HEK293T (cell line): ENCODE data around the gene SLC17A3.

ENCODE experiments used
- BHLHE40 ChIP-seq: fragments of 450-650 bp; IDR thresholded peaks from 2 replicates; pipeline ENCODE4 v1.6.1; 2016; ENCODE audit warnings: mild to moderate bottlenecking, moderate library complexity, borderline replicate concordance
- ELF4 ChIP-seq: fragments of 450-650 bp; IDR thresholded peaks from 2 replicates; pipeline ENCODE4 v1.6.1; 2017; ENCODE audit warnings: antibody characterized with exemption
- FOXA1 ChIP-seq: fragments of 450-650 bp; IDR thresholded peaks from 2 replicates; pipeline ENCODE4 v1.6.1; 2016; ENCODE audit warnings: mild to moderate bottlenecking
- FOXK2 ChIP-seq: fragments of 450-650 bp; IDR thresholded peaks from 2 replicates; pipeline ENCODE4 v1.6.1; 2016; ENCODE audit warnings: mild to moderate bottlenecking
- FOXM1 ChIP-seq: fragments of 450-650 bp; IDR thresholded peaks from 2 replicates; pipeline ENCODE4 v1.6.1; 2017; ENCODE audit warnings: mild to moderate bottlenecking, borderline replicate concordance
- HDGF ChIP-seq: fragments of 450-650 bp; IDR thresholded peaks from 2 replicates; pipeline ENCODE4 v1.6.1; 2017; ENCODE audit warnings: antibody characterized with exemption, borderline replicate concordance
- L3MBTL2 ChIP-seq: fragments of 450-650 bp; conservative IDR thresholded peaks from 2 replicates; pipeline ENCODE4 v1.6.1; 2016; ENCODE audit warnings: mild to moderate bottlenecking
- LEF1 ChIP-seq: fragments of 450-650 bp; IDR thresholded peaks from 2 replicates; pipeline ENCODE4 v1.6.1; 2017; ENCODE audit warnings: mild to moderate bottlenecking, borderline replicate concordance
- NFRKB ChIP-seq: fragments of 450-650 bp; IDR thresholded peaks from 2 replicates; pipeline ENCODE4 v1.6.1; 2016; ENCODE audit warnings: mild to moderate bottlenecking, moderate library complexity
- SP1 ChIP-seq: fragments of 450-650 bp; IDR thresholded peaks from 2 replicates; pipeline ENCODE4 v1.6.1; 2017
- SUZ12 ChIP-seq: fragments of 450-650 bp; IDR thresholded peaks from 2 replicates; pipeline ENCODE4 v1.6.1; 2016; ENCODE audit warnings: mild to moderate bottlenecking
- TARDBP ChIP-seq: fragments of 450-650 bp; IDR thresholded peaks from 2 replicates; pipeline ENCODE4 v1.6.1; 2016

DNA sequence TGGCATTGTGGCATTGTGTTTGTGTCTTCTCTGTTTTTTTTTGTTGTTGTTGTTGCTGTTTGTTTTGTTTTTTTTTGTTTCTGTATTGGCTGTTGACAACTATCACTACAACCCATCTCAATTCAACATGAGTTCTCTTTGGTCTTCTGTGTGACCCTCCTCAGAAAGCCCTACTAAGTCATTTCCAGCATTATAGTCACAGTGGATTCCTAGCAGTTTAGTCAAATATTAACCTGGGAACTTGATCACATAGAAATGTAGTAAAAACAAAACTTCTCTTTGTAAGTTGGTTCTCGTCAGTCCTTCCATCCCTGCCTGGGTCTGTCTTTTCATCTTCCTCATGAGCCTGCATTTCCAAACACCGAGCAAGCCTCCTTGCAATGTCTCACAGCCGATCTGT lies 39.7 kb upstream of the SLC17A3 start:
- no peak for TF ChIP-seq NFRKB
- no peak for TF ChIP-seq FOXK2
- no peak for TF ChIP-seq SP1
- TF ChIP-seq TARDBP, result no peak
- TF ChIP-seq SUZ12, result no peak
- TF ChIP-seq FOXM1, result no peak
- no peak for TF ChIP-seq LEF1
- no peak for TF ChIP-seq FOXA1
- TF ChIP-seq BHLHE40, result no peak
- TF ChIP-seq ELF4, result no peak
- no peak for TF ChIP-seq HDGF
- TF ChIP-seq L3MBTL2, result no peak
